ENCODE results near the gene IGF1R.

IGF1R gene

DNA sequence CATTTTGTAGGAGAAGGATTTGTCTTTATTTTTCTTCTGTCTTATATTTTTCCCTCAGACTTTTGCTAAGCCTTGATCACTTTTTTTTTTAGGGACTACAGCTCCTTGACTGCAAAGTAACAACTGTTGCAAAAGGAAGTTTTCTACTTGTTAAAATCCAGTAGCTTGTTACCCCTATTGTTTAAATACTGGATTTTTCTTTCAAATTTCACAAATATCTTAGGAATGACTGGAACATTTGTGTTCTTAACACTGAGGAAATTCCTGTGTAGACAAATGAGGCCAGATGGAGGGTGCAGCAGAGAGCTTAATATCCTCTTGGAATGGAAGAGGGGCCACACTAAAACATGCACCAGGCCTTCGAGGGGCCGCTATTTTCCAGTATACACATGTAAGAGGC is 362.4 kb downstream of the IGF1R start:
- Mint-ChIP-seq H3K36me3 (ENCODE audit: insufficient read depth) (no peaks in the 10 kb centered on the region), H3K27me3 (no peaks in the 10 kb centered on the region), H3K9me3 (no peaks in the 10 kb centered on the region), H3K27ac (ENCODE audit: low read depth) (no peak overlapping the region), H3K4me1 (no peaks in the 10 kb centered on the region), H3K4me3 (no peak overlapping the region)
- ATAC-seq (replicated peaks; ENCODE audit: extremely low read depth, poor library complexity, severe bottlenecking) (no peak), DNase-seq (ENCODE audit: low spot score in 2 of 2) (no peak)
